Activated gamma-delta T cell treated with Interleukin-2 at 50 U/mL for 16 hours (primary cell): ENCODE data around the gene PLIN4.

Source experiments
- DNase-seq: peaks from one replicate; pipeline ENCODE4 v3.0.0-alpha.2; 2020

The PLIN4 gene

GRCh38 chr19:4523306-4524110 lies 5.2 kb upstream of the PLIN4 start:
- no peak for DNase-seq

- no peak for DNase-seq
Measured at GRCh38 chr19:4522291-4523002, 4.2 kb upstream of the PLIN4 start.

GRCh38 chr19:4521888-4522242 lies 3.6 kb upstream of the PLIN4 start:
- no peak for DNase-seq

- no peak for DNase-seq
Measured at GRCh38 chr19:4521170-4521887, 3.0 kb upstream of the PLIN4 start.

DNA sequence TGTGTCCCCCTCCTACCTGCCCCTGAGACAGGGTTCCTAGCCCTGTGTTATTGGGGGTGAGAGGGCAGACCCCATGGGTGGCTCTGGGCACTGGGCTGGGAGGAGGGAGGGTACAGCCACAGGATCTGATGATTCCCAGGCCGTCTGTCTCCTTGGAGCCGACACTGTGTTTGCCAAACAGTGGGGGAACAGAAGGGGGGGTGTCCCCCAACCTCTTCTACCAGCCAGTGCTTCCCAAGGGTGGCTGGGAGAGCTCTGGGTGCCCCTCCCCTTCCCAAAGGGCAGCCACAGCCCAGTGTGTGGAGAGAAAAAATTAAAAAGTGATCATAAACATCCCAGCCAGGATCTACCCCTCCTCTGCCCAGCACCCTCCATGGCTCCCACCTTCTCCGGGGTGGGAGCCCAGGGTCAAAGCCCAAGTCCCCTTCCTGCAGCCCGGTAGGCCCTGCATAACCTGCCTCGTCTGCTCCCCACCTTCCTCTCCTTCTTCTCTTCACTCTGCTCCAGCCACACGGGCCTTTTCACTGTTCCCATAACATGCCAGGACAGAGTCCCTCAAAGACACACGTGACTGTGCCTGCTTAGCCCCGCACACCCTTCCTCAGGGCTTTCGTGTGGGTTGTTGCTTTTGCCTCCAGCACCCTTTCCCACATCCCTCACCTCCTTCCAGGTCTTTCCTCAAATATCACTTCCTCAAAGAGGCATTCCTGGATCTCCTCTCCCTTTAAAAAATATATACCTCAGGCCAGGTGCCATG lies 1.4 kb upstream of the PLIN4 start:
- no peak for DNase-seq

GRCh38 chr19:4519172-4519496 lies 848 bp upstream of the PLIN4 start:
- no peak for DNase-seq

DNA sequence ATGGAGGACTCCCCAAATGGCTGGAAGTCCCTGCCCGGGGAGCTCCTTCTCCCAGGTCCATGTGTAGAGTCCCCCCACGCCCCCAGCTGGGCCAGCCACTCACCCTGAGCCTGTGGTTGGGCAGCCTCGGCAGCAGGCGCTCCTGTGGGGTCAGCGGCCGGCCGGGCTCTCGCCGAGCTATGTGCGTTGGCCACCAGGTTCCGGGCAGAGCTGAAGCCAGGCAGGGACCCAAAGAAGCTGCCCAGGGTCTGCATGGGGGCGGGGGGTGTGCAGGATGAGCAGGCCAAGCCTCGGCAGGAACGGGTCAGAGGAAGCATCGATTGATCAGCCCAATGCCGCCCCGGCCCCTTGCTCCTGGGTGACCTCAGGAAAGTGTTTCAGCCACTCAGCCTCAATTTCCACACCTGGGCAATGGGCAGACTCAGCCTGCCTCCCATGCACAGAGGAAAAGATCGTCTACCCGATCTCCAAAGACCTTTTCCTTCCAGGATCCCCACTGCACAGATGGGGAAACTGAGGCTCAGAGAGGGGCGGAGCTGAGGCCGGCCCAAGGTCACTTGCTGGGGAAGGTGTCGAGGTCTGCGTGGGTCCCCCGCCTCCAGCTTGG lies 732 bp downstream of the PLIN4 start:
- no peak for DNase-seq

DNA sequence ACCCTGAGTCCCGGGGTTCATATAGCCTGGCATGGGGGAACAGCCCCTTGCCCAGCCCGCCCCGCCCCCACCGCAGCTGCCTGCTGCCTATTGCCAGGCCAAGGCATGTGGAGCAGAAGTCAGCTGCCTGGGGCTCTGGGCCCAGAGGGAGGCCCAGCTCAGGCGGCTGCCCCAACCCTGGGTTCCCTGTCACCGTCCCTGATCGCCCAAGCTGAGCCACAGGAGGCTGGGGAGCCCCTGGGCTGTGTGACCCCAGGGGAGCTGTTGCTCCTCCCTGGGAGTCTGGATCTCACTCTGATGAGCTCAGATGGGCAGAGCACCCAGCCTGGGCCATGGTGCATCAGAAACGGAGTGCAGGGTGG lies 1.4 kb downstream of the PLIN4 start:
- no peak for DNase-seq

- no peak for DNase-seq
Measured at GRCh38 chr19:4516199-4516938, 1.9 kb downstream of the PLIN4 start.

GRCh38 chr19:4515732-4516131 lies 2.6 kb downstream of the PLIN4 start:
- DNase-seq = no peak

DNA sequence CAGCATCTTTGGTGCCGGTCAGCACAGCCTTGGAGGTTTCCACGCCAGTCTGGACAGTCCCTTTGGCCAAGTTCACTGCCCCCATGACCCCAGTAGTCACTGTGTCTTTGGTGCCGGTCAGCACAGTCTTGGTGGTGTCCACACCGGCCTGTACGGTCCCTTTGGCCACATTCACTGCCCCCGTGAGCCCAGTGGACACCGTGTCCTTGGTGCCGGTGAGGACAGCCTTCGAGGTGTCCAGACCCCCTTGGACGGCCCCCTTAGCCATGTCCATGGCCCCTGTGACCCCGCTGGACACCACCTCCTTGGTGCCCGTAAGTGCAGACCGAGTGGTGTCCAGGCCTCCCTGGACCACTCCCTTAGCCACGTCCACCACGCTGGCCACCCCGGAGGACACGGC lies 5.0 kb downstream of the PLIN4 start:
- no peak for DNase-seq

GRCh38 chr19:4512070-4512469 lies 6.2 kb downstream of the PLIN4 start:
- DNase-seq = no peak

GRCh38 chr19:4511300-4512054 lies 6.8 kb downstream of the PLIN4 start:
- no peak for DNase-seq

- no peak for DNase-seq
Measured at GRCh38 chr19:4510435-4511255, 7.6 kb downstream of the PLIN4 start.

- no peak for DNase-seq
Measured at GRCh38 chr19:4508698-4509097, 9.6 kb downstream of the PLIN4 start.

DNA sequence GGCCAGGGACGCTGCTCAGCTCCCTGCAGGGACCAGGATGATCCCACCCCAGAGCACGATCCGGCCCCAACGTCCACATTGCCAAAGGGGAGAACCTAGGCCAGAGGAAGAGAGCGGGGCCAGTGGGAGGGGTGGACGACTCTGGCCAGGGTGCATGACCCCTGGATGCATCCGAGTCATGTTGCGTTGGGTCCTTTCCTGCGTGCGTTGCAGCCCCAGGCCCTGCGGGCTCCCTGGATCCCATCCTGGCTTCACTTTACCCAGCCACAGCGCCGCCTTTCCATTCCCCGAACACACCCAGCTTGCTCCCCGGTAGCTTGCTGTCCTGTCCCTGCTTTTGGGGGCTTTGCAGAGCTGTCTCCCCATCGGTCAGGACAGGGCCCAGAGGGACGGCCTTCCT lies 10.5 kb downstream of the PLIN4 start:
- no peak for DNase-seq

DNA sequence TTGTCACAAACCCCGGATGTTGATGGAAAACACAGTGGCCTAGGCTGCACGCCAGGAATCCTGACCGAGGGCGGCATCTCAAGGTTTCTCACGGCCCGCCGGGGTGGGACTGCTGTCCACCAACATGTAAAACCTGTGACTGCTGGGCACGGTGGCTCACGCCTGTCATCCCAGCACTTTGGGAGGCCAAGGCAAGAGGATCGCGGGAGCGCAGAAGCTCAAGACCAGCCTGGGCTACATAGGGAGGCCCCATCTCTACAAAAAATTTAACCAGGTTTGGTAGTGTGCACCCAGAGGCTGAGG lies 11.2 kb downstream of the PLIN4 start:
- DNase-seq = no peak

GRCh38 chr19:4506449-4507149 lies 11.7 kb downstream of the PLIN4 start:
- no peak for DNase-seq

- no peak for DNase-seq
Measured at GRCh38 chr19:4505570-4506448, 12.5 kb downstream of the PLIN4 start.
